Hepatic stellate cell (primary cell): Measurements from ENCODE around the gene CDK18.

Experiments used
- DNase-seq: peaks from one replicate; pipeline ENCODE4 v3.0.0; 2011; ENCODE audit warnings: low spot score

The CDK18 gene

GRCh38 chr1:205537386-205538018 is 33.0 kb downstream of the CDK18 start:
- DNase-seq, result no peak

- no peak for DNase-seq
These were observed 33.9 kb downstream of the CDK18 start for GRCh38 chr1:205538235-205538840.

- DNase-seq, result no peak
These were observed 36.9 kb downstream of the CDK18 start for GRCh38 chr1:205541161-205541886.

GRCh38 chr1:205542367-205542766 is 37.9 kb downstream of the CDK18 start:
- DNase-seq, result no peak

- DNase-seq, result peak; percentile 60
These were observed 39.2 kb downstream of the CDK18 start for GRCh38 chr1:205543351-205544301.

GRCh38 chr1:205545001-205545919 is 40.8 kb downstream of the CDK18 start:
- DNase-seq, result no peak

GRCh38 chr1:205545991-205546390 is 41.5 kb downstream of the CDK18 start:
- no peak for DNase-seq

- no peak for DNase-seq
These were observed 42.1 kb downstream of the CDK18 start for GRCh38 chr1:205546541-205546940.

- no peak for DNase-seq
These were observed 43.7 kb downstream of the CDK18 start for GRCh38 chr1:205547936-205548827.

GRCh38 chr1:205554026-205554811 is 49.8 kb downstream of the CDK18 start:
- DNase-seq, result no peak

- DNase-seq, result no peak
These were observed 57.2 kb downstream of the CDK18 start for GRCh38 chr1:205561501-205562203.

- DNase-seq, result no peak
These were observed 59.5 kb downstream of the CDK18 start for GRCh38 chr1:205563927-205564441.

- DNase-seq, result no peak
These were observed 61.3 kb downstream of the CDK18 start for GRCh38 chr1:205565799-205566198.

GRCh38 chr1:205567716-205568115 is 63.2 kb downstream of the CDK18 start:
- no peak for DNase-seq

- no peak for DNase-seq
These were observed 63.6 kb downstream of the CDK18 start for GRCh38 chr1:205568135-205568468.

GRCh38 chr1:205568469-205569361 is 64.2 kb downstream of the CDK18 start:
- DNase-seq, result no peak

- DNase-seq, result no peak
These were observed 65.1 kb downstream of the CDK18 start for GRCh38 chr1:205569411-205570172.
